OCI-LY7 (cell line): ENCODE data around the gene PNMA8B.

Source experiments
- CTCF ChIP-seq: fragments of 200-600 bp; sonication (generic); conservative IDR thresholded peaks from 2 replicates; pipeline ENCODE4 v1.5.1; 2014; ENCODE audit warnings: mild to moderate bottlenecking, antibody characterized with exemption, low read length, moderate library complexity, mixed read lengths
- EZH2phosphoT487 ChIP-seq: fragments of 200-600 bp; sonication (generic); IDR thresholded peaks from 2 replicates; pipeline ENCODE4 v1.6.1; 2018; ENCODE audit warnings: low read depth, borderline replicate concordance, mild to moderate bottlenecking, mixed run types, antibody characterized with exemption, low read length, moderate library complexity, mixed read lengths

GRCh38 chr19:46536391-46536790 is 40.7 kb upstream of the PNMA8B start:
- TF ChIP-seq CTCF = no peak
- TF ChIP-seq EZH2phosphoT487 = no peak
